CD4-positive, alpha-beta T cell (primary cell): Measurements from ENCODE around the gene CIZ1. TPM values are rescaled to one million over a fixed set of nuclear protein-coding genes. Genes with fewer than 3 reads are reported as not detected.
"Not testable (repeated sequence)": the region's sequence is repeated elsewhere in the genome, so short reads cannot be mapped to it uniquely, and the experiment has no call there.

Experiments used
- ATAC-seq: fragments of 200-7000 bp; cut with Tn5 transposase; one replicate; pipeline ENCODE4 v1.10.0; 2022; ENCODE audit warnings: mild to moderate bottlenecking; ENCODE audit not compliant: poor library complexity
- CTCF ChIA-PET: fragments of 350-600 bp; sonication (Branson Sonifier 250); formaldehyde crosslinking; loops from one replicate; lab custom pipeline; 2021; ENCODE audit warnings: antibody characterized with exemption, inconsistent platforms; lab: Charles Lee
- POLR2A ChIA-PET: fragments of 350-600 bp; sonication (Branson Sonifier 250); formaldehyde crosslinking; loops from one replicate; lab custom pipeline; 2021; ENCODE audit warnings: antibody characterized with exemption, inconsistent platforms; lab: Charles Lee
- DNase-seq, 14 experiments: peaks; one replicate each; pipeline ENCODE4 v3.0.0-alpha.2; 2013 to 2020; ENCODE audit warnings: mixed read lengths in 2 of 14
- H3K27ac ChIP-seq, 2 donors: one replicate each; pipeline versions ENCODE4 v1.5.1 to v1.7.0; 2013; ENCODE audit warnings: low read length in 2 of 2, low read depth in 1 of 2, mild to moderate bottlenecking in 1 of 2
- H3K27me3 ChIP-seq, 2 experiments: 1 replicate in 1 of 2; 2 replicates in 1 of 2; pipeline versions ENCODE4 v1.6.1 to v1.7.0; 2013; ENCODE audit warnings: low read length in 2 of 2, control low read depth in 1 of 2, mild to moderate bottlenecking in 1 of 2, moderate library complexity in 1 of 2; ENCODE audit not compliant: insufficient read depth in 2 of 2, control insufficient read depth in 1 of 2
- H3K36me3 ChIP-seq: one replicate; pipeline ENCODE4 v1.6.1; 2013; ENCODE audit warnings: low read length, control low read depth; ENCODE audit not compliant: insufficient read depth
- H3K4me1 ChIP-seq: one replicate; pipeline ENCODE4 v1.6.1; 2013; ENCODE audit warnings: low read length, control low read depth; ENCODE audit not compliant: insufficient read depth
- H3K4me3 ChIP-seq: one replicate; pipeline ENCODE4 v1.5.1; 2013; ENCODE audit warnings: mild to moderate bottlenecking, low read length, moderate library complexity
- H3K9me3 ChIP-seq, 2 experiments: 1 replicate in 1 of 2; 2 replicates in 1 of 2; pipeline versions ENCODE4 v1.6.1 to v1.7.0; 2013; ENCODE audit warnings: low read length in 2 of 2, mild to moderate bottlenecking in 2 of 2, control low read depth in 1 of 2, moderate library complexity in 1 of 2; ENCODE audit not compliant: control insufficient read depth in 1 of 2, insufficient read depth in 1 of 2
- H3K27ac Mint-ChIP-seq: one replicate; pipeline ENCODE4 v1.8.0; 2020; ENCODE audit warnings: mixed read lengths
- H3K27me3 Mint-ChIP-seq: one replicate; pipeline ENCODE4 v1.8.0; 2021; ENCODE audit warnings: mixed read lengths
- H3K36me3 Mint-ChIP-seq: one replicate; pipeline ENCODE4 v1.8.0; 2021; ENCODE audit warnings: low read depth, mixed read lengths
- H3K4me1 Mint-ChIP-seq: one replicate; pipeline ENCODE4 v1.8.0; 2021; ENCODE audit warnings: low read depth, mixed read lengths
- H3K4me3 Mint-ChIP-seq: one replicate; pipeline ENCODE4 v1.8.0; 2020; ENCODE audit warnings: mild to moderate bottlenecking, mixed read lengths
- H3K9me3 Mint-ChIP-seq: one replicate; pipeline ENCODE4 v1.8.0; 2020; ENCODE audit warnings: mixed read lengths
- CTCF ChIP-seq: fragments of 200-600 bp; IDR thresholded peaks from one replicate; pipeline ENCODE4 v1.8.0; 2022; ENCODE audit warnings: antibody characterized with exemption, mild to moderate bottlenecking
- intact Hi-C, 2 experiments: fragments of 100-400 bp; cut with DNase I in 1 of 2; cut with micrococcal nuclease in 1 of 2; formaldehyde crosslinking; loops; one replicate each; pipeline versions ENCODE4 v1.15.1 to v1.9.0; 2023 to 2025; cut with DNase I, micrococcal nuclease
- total RNA-seq, 174 experiments: library from RNA in 2 of 174; stranded (reverse) in 2 of 174; gene quantifications; one replicate each; pipeline ENCODE4 v1.2.3 and lab custom pipeline; 2021 to 2026

CIZ1 gene
- total RNA-seq, 2 experiments from 2014 or later = 106 to 107 TPM

GRCh38 chr9:128187361-128187760, 4.0 kb downstream of the CIZ1 start:
- Histone ChIP-seq H3K9me3 (peaks cover 0 to 5% of the 10 kb centered on the region in 2 experiments), H3K4me3 (no peak overlapping the region), H3K27ac (no peak overlapping the region), H3K36me3 (peaks cover 52% of the 10 kb centered on the region), H3K4me1 (peaks cover 24% of the 10 kb centered on the region), H3K27me3 (peaks cover 0 to 4% of the 10 kb centered on the region in 2 experiments)
- peaks cover 72% of the 10 kb centered on the region for H3K36me3 Mint-ChIP-seq
- intact Hi-C loops = no loop called here
- POLR2A ChIA-PET = interaction anchor here (1.0 kb wide), 1 partner anchor 26 kb away, joined by 3 read pairs; no protein-coding TSS in a partner anchor
- H3K27ac Mint-ChIP-seq = no peak overlapping the region
- no peaks in the 10 kb centered on the region for H3K27me3 Mint-ChIP-seq
- no peak for TF ChIP-seq CTCF
- H3K4me1 Mint-ChIP-seq = peaks cover 31% of the 10 kb centered on the region
- ATAC-seq = no peak
- no peak for DNase-seq
- no peaks in the 10 kb centered on the region for H3K9me3 Mint-ChIP-seq
- H3K4me3 Mint-ChIP-seq = peak overlapping the region; percentile 51
- CTCF ChIA-PET = interaction anchor here (0.5 to 0.6 kb wide), 2 partner anchors 12 to 56 kb away, joined by 3 read pairs; no protein-coding TSS in a partner anchor

GRCh38 chr9:128185979-128186965, 5.1 kb downstream of the CIZ1 start:
- Histone ChIP-seq H3K27ac (no peak overlapping the region), H3K27me3 (no peaks in the 10 kb centered on the region), H3K4me3 (no peak overlapping the region), H3K9me3 (no peaks in the 10 kb centered on the region), H3K36me3 (peaks cover 54% of the 10 kb centered on the region), H3K4me1 (peaks cover 16% of the 10 kb centered on the region)
- DNase-seq (no peak), ATAC-seq (no peak)
- no peaks in the 10 kb centered on the region for H3K27me3 Mint-ChIP-seq
- no peak overlapping the region for H3K27ac Mint-ChIP-seq
- no peak for TF ChIP-seq CTCF
- H3K4me3 Mint-ChIP-seq = no peak overlapping the region
- peaks cover 80% of the 10 kb centered on the region for H3K36me3 Mint-ChIP-seq
- peaks cover 27% of the 10 kb centered on the region for H3K4me1 Mint-ChIP-seq
- intact Hi-C loops = no loop called here
- H3K9me3 Mint-ChIP-seq = no peaks in the 10 kb centered on the region
- ChIA-PET CTCF (no interaction called here), POLR2A (interaction anchor here (1.0 kb wide), 1 partner anchor 25 kb away, joined by 3 read pairs; no protein-coding TSS in a partner anchor)

GRCh38 chr9:128182893-128183588, 8.3 kb downstream of the CIZ1 start:
- no peaks in the 10 kb centered on the region for H3K4me1 ChIP-seq

GRCh38 chr9:128181480-128181879, 9.9 kb downstream of the CIZ1 start:
- H3K27me3 ChIP-seq, intact Hi-C loops, H3K4me3 ChIP-seq, H3K4me3 Mint-ChIP-seq, H3K27ac ChIP-seq, DNase-seq, H3K27ac Mint-ChIP-seq, CTCF ChIA-PET, H3K4me1 Mint-ChIP-seq, ATAC-seq, POLR2A ChIA-PET, H3K9me3 ChIP-seq, H3K4me1 ChIP-seq, H3K9me3 Mint-ChIP-seq, H3K27me3 Mint-ChIP-seq: not testable (repeated sequence)
- peaks cover 71% of the 10 kb centered on the region for H3K36me3 ChIP-seq
- H3K36me3 Mint-ChIP-seq = peaks cover 83% of the 10 kb centered on the region

More at GRCh38 chr9:128182893-128183588, 8.3 kb downstream of the CIZ1 start:
- no peak overlapping the region for H3K27ac ChIP-seq
- H3K9me3 Mint-ChIP-seq = no peaks in the 10 kb centered on the region
- no peak overlapping the region for H3K4me3 Mint-ChIP-seq
- CTCF ChIA-PET = no interaction called here
- DNase-seq (no peak), ATAC-seq (no peak)
- TF ChIP-seq CTCF = no peak
- no peaks in the 10 kb centered on the region for H3K27me3 Mint-ChIP-seq
- intact Hi-C loops = no loop called here
- no peak overlapping the region for H3K27ac Mint-ChIP-seq
- no peak overlapping the region for H3K4me3 ChIP-seq
- H3K36me3 Mint-ChIP-seq = peaks cover 87% of the 10 kb centered on the region
- peaks cover 0 to 9% of the 10 kb centered on the region in 2 experiments for H3K9me3 ChIP-seq
- no peaks in the 10 kb centered on the region for H3K27me3 ChIP-seq
- peaks cover 9% of the 10 kb centered on the region for H3K4me1 Mint-ChIP-seq
- POLR2A ChIA-PET = no interaction called here
- peaks cover 71% of the 10 kb centered on the region for H3K36me3 ChIP-seq
